Thymus (tissue), 11 donors: ENCODE data around the gene EHBP1. TPM values are rescaled to one million over a fixed set of nuclear protein-coding genes. Genes with fewer than 3 reads are reported as not detected.
"Not testable (repeated sequence)": the region's sequence is repeated elsewhere in the genome, so short reads cannot be mapped to it uniquely, and the experiment has no call there.

ENCODE experiments used
- DNase-seq, 9 donors: peaks; one replicate each; pipeline ENCODE4 v3.0.0-alpha.2; 2013; ENCODE audit warnings: low spot score in 9 of 9, low read depth in 6 of 9, missing footprints in 1 of 9
- H3K27ac ChIP-seq, 2 donors: one replicate each; pipeline ENCODE4 v1.5.1; 2013; ENCODE audit warnings: control low read depth in 1 of 2, low read depth in 1 of 2, low read length in 1 of 2, mild to moderate bottlenecking in 1 of 2, moderate library complexity in 1 of 2
- H3K27me3 ChIP-seq, 2 donors: one replicate each; pipeline ENCODE4 v1.5.1; 2013; ENCODE audit warnings: low read length in 1 of 2; ENCODE audit not compliant: control insufficient read depth in 2 of 2, insufficient read depth in 1 of 2
- H3K36me3 ChIP-seq, 2 donors: one replicate each; pipeline ENCODE4 v1.5.1; 2013; ENCODE audit warnings: low read length in 1 of 2, mild to moderate bottlenecking in 1 of 2, moderate library complexity in 1 of 2; ENCODE audit not compliant: control insufficient read depth in 2 of 2, insufficient read depth in 2 of 2
- H3K4me1 ChIP-seq, 2 donors: one replicate each; pipeline ENCODE4 v1.5.1; 2013; ENCODE audit warnings: low read length in 2 of 2; ENCODE audit not compliant: control insufficient read depth in 2 of 2, insufficient read depth in 2 of 2
- H3K4me3 ChIP-seq, 2 donors: one replicate each; pipeline ENCODE4 v1.5.1; 2013; ENCODE audit warnings: low read length in 2 of 2, control low read depth in 1 of 2, mild to moderate bottlenecking in 1 of 2
- H3K9me3 ChIP-seq, 2 donors: one replicate each; pipeline ENCODE4 v1.5.1; 2013; ENCODE audit warnings: low read length in 1 of 2, mild to moderate bottlenecking in 1 of 2; ENCODE audit not compliant: control insufficient read depth in 2 of 2, insufficient read depth in 1 of 2
- WGBS: extraction: QIAGEN DNeasy Blood & Tissue Kit; methylation state at CpG from one replicate; pipeline ENCODE4 v1.1.7; 2013; 5-methylcytosine and 5-hydroxymethylcytosine counted together
- polyA plus RNA-seq: library from polyadenylated mRNA; stranded (reverse); fragments of 200-250 nt; gene quantifications from one replicate; pipeline ENCODE4 v1.2.3, GENCODE V29; 2013
- total RNA-seq: library from RNA; stranded (reverse); fragments of 120-200 nt; gene quantifications from one replicate; pipeline ENCODE4 v1.2.4, GENCODE V29; 2013
- donor health status: healthy.

The EHBP1 gene
- total and polyA plus RNA-seq, 2 donors, result 11.2 to 19.5 TPM

- H3K4me1 ChIP-seq, result no peaks in the 10 kb centered on the region
- no peak for DNase-seq
- no peak overlapping the region for H3K27ac ChIP-seq
- no peaks in the 10 kb centered on the region for H3K27me3 ChIP-seq
- 100% methylated on average over 1 of the region's 1 CpG for WGBS
- H3K4me3 ChIP-seq, result no peak overlapping the region
- H3K36me3 ChIP-seq, result peaks cover 0 to 4% of the 10 kb centered on the region in 2 donors
- H3K9me3 ChIP-seq, result no peaks in the 10 kb centered on the region
These were observed 6.5 kb downstream of the EHBP1 start for GRCh38 chr2:62711832-62712494.

GRCh38 chr2:62713196-62713595, 7.7 kb downstream of the EHBP1 start:
- H3K27ac ChIP-seq, H3K4me3 ChIP-seq, H3K4me1 ChIP-seq, DNase-seq, H3K9me3 ChIP-seq, H3K36me3 ChIP-seq, H3K27me3 ChIP-seq: not testable (repeated sequence)
- 97% methylated on average over 3 of the region's 3 CpGs for WGBS

- no peak overlapping the region for H3K27ac ChIP-seq
- no peaks in the 10 kb centered on the region for H3K27me3 ChIP-seq
- H3K4me1 ChIP-seq, result no peaks in the 10 kb centered on the region
- H3K9me3 ChIP-seq, result no peaks in the 10 kb centered on the region
- H3K36me3 ChIP-seq, result peaks cover 0 to 2% of the 10 kb centered on the region in 2 donors
- H3K4me3 ChIP-seq, result no peak overlapping the region
- no peak for DNase-seq
These were observed 8.3 kb downstream of the EHBP1 start for GRCh38 chr2:62713837-62714236.

- Histone ChIP-seq H3K9me3 (no peaks in the 10 kb centered on the region), H3K4me1 (no peaks in the 10 kb centered on the region), H3K27me3 (no peaks in the 10 kb centered on the region), H3K4me3 (no peak overlapping the region), H3K36me3 (peaks cover 0 to 2% of the 10 kb centered on the region in 2 donors), H3K27ac (no peak overlapping the region)
- no peak for DNase-seq
- WGBS, result 97% methylated on average over 4 of the region's 4 CpGs
These were observed 11.3 kb downstream of the EHBP1 start for GRCh38 chr2:62716768-62717167.

- no peaks in the 10 kb centered on the region for H3K9me3 ChIP-seq
- 98% methylated on average over 4 of the region's 4 CpGs for WGBS
- H3K27ac ChIP-seq, result no peak overlapping the region
- H3K36me3 ChIP-seq, result peaks cover 0 to 2% of the 10 kb centered on the region in 2 donors
- no peaks in the 10 kb centered on the region for H3K4me1 ChIP-seq
- no peak overlapping the region for H3K4me3 ChIP-seq
- DNase-seq, result no peak
- no peaks in the 10 kb centered on the region for H3K27me3 ChIP-seq
These were observed 12.1 kb downstream of the EHBP1 start for GRCh38 chr2:62717503-62718081.

- no peaks in the 10 kb centered on the region for H3K27me3 ChIP-seq
- no peaks in the 10 kb centered on the region for H3K9me3 ChIP-seq
- WGBS, result 99% methylated on average over 2 of the region's 2 CpGs
- H3K4me1 ChIP-seq, result no peaks in the 10 kb centered on the region
- no peak overlapping the region for H3K27ac ChIP-seq
- H3K4me3 ChIP-seq, result no peak overlapping the region
- no peak for DNase-seq
- H3K36me3 ChIP-seq, result peaks cover 0 to 2% of the 10 kb centered on the region in 2 donors
These were observed 12.8 kb downstream of the EHBP1 start for GRCh38 chr2:62718225-62718822.

GRCh38 chr2:62719757-62720156, 14.2 kb downstream of the EHBP1 start:
- no peak for DNase-seq
- Histone ChIP-seq H3K27ac (no peak overlapping the region), H3K4me1 (no peaks in the 10 kb centered on the region), H3K27me3 (no peaks in the 10 kb centered on the region), H3K9me3 (no peaks in the 10 kb centered on the region), H3K4me3 (no peak overlapping the region), H3K36me3 (peaks cover 0 to 2% of the 10 kb centered on the region in 2 donors)

GRCh38 chr2:62722679-62723078, 17.2 kb downstream of the EHBP1 start:
- H3K27me3 ChIP-seq, result no peaks in the 10 kb centered on the region
- no peaks in the 10 kb centered on the region for H3K36me3 ChIP-seq

GRCh38 chr2:62723253-62723652, 17.7 kb downstream of the EHBP1 start:
- Histone ChIP-seq H3K27me3 (no peaks in the 10 kb centered on the region), H3K27ac (no peak overlapping the region), H3K9me3 (no peaks in the 10 kb centered on the region), H3K4me3 (no peak overlapping the region), H3K36me3 (no peaks in the 10 kb centered on the region), H3K4me1 (no peaks in the 10 kb centered on the region)
- 94% methylated on average over 1 of the region's 1 CpG for WGBS
- no peak for DNase-seq

More at GRCh38 chr2:62722679-62723078, 17.2 kb downstream of the EHBP1 start:
- Histone ChIP-seq H3K4me1 (no peaks in the 10 kb centered on the region), H3K27ac (no peak overlapping the region), H3K9me3 (no peaks in the 10 kb centered on the region), H3K4me3 (no peak overlapping the region)
- DNase-seq, result no peak
